Retina (tissue), 1 donor: ENCODE data around the gene MFAP2.
A peak's percentile ranks its signal among the peaks of the same experiment; 100 is the strongest.
"Not testable (repeated sequence)": the region's sequence is repeated elsewhere in the genome, so short reads cannot be mapped to it uniquely, and the experiment has no call there.

Source experiments
- DNase-seq: peaks from one replicate; pipeline ENCODE4 v3.0.0-alpha.2; 2016

MFAP2 gene

GRCh38 chr1:16978567-16979474, 1.6 kb downstream of the MFAP2 start:
- peak; percentile 70 for DNase-seq

- DNase-seq: no peak
Observed at GRCh38 chr1:16978139-16978538, 2.3 kb downstream of the MFAP2 start.

GRCh38 chr1:16977377-16977776, 3.0 kb downstream of the MFAP2 start:
- DNase-seq: no peak

GRCh38 chr1:16976966-16977365, 3.5 kb downstream of the MFAP2 start:
- no peak for DNase-seq

GRCh38 chr1:16975838-16976237, 4.6 kb downstream of the MFAP2 start:
- DNase-seq: no peak

GRCh38 chr1:16975211-16975610, 5.2 kb downstream of the MFAP2 start:
- DNase-seq: no peak

GRCh38 chr1:16973215-16973614, 7.2 kb downstream of the MFAP2 start:
- DNase-seq: no peak

- no peak for DNase-seq
Observed at GRCh38 chr1:16972189-16972895, 8.1 kb downstream of the MFAP2 start.

- DNase-seq: no peak
Observed at GRCh38 chr1:16971341-16972188, 8.9 kb downstream of the MFAP2 start.

- no peak for DNase-seq
Observed at GRCh38 chr1:16970132-16970910, 10.1 kb downstream of the MFAP2 start.

- DNase-seq: no peak
Observed at GRCh38 chr1:16969651-16970050, 10.8 kb downstream of the MFAP2 start.

GRCh38 chr1:16969057-16969611, 11.3 kb downstream of the MFAP2 start:
- DNase-seq: no peak

- DNase-seq: no peak
Observed at GRCh38 chr1:16968372-16968771, 12.0 kb downstream of the MFAP2 start.

- no peak for DNase-seq
Observed at GRCh38 chr1:16967962-16968361, 12.5 kb downstream of the MFAP2 start.

GRCh38 chr1:16967095-16967575, 13.3 kb downstream of the MFAP2 start:
- no peak for DNase-seq

- no peak for DNase-seq
Observed at GRCh38 chr1:16966282-16966681, 14.1 kb downstream of the MFAP2 start.

- no peak for DNase-seq
Observed at GRCh38 chr1:16965486-16966067, 14.8 kb downstream of the MFAP2 start.

- DNase-seq: not testable (repeated sequence)
Observed at GRCh38 chr1:16964169-16964568, 16.3 kb downstream of the MFAP2 start.

- no peak for DNase-seq
Observed at GRCh38 chr1:16961297-16962133, 18.9 kb downstream of the MFAP2 start.

GRCh38 chr1:16960560-16961296, 19.7 kb downstream of the MFAP2 start:
- peak; percentile 83 for DNase-seq
